WTC11 (cell line): ENCODE data around the gene FAM136A. TPM values are rescaled to one million over a fixed set of nuclear protein-coding genes. Genes with fewer than 3 reads are reported as not detected.

ENCODE experiments used
- ATAC-seq: fragments of 200-7000 bp; cut with Tn5 transposase; 2 replicates; pipeline ENCODE4 v1.10.0; 2021; ENCODE audit warnings: mild to moderate bottlenecking, moderate library complexity
- CTCF ChIA-PET: fragments of 300-600 bp; sonication (Branson Sonifier 250); formaldehyde crosslinking; loops from one replicate; lab custom pipeline; 2021; ENCODE audit warnings: antibody characterized with exemption; lab: Charles Lee
- POLR2A ChIA-PET: fragments of 350-600 bp; sonication (Branson Sonifier 250); formaldehyde crosslinking; loops from one replicate; lab custom pipeline; 2021; ENCODE audit warnings: antibody characterized with exemption; lab: Charles Lee
- DNase-seq: peaks from one replicate; pipeline ENCODE4 v3.0.0; 2021; ENCODE audit warnings: low spot score
- H3K27ac Mint-ChIP-seq: 2 replicates; pipeline ENCODE4 v1.8.0; 2021; ENCODE audit warnings: mixed read lengths
- H3K27me3 Mint-ChIP-seq: 2 replicates; pipeline ENCODE4 v1.8.0; 2021; ENCODE audit warnings: low read depth, mild to moderate bottlenecking, moderate library complexity, mixed read lengths
- H3K36me3 Mint-ChIP-seq: 2 replicates; pipeline ENCODE4 v1.8.0; 2021; ENCODE audit warnings: mixed read lengths
- H3K4me1 Mint-ChIP-seq: 2 replicates; pipeline ENCODE4 v1.8.0; 2022; ENCODE audit warnings: mixed read lengths
- H3K4me3 Mint-ChIP-seq: 2 replicates; pipeline ENCODE4 v1.8.0; 2021; ENCODE audit warnings: mild to moderate bottlenecking, moderate library complexity, mixed read lengths
- H3K9me3 Mint-ChIP-seq: 2 replicates; pipeline ENCODE4 v1.8.0; 2021; ENCODE audit warnings: mixed read lengths
- AFF4 ChIP-seq: sonication (generic); formaldehyde crosslinking; IDR thresholded peaks from 2 replicates; pipeline ENCODE4 v1.8.1; 2023; ENCODE audit warnings: mild to moderate bottlenecking, missing genetic modification reagents, borderline replicate concordance
- ATF2 ChIP-seq: sonication (generic); formaldehyde crosslinking; IDR thresholded peaks from 2 replicates; pipeline ENCODE4 v1.8.1; 2022; ENCODE audit warnings: low read depth, missing genetic modification reagents, borderline replicate concordance
- ELF4 ChIP-seq: sonication (generic); formaldehyde crosslinking; IDR thresholded peaks from 2 replicates; pipeline ENCODE4 v1.8.1; 2022; ENCODE audit warnings: low read depth, mild to moderate bottlenecking, moderate library complexity, missing genetic modification reagents
- EMX1 ChIP-seq: fragments of 250-450 bp; sonication (Bioruptor Pico); IDR thresholded peaks from 2 replicates; pipeline ENCODE4 v1.8.0; 2021; ENCODE audit warnings: mild to moderate bottlenecking
- ETV6 ChIP-seq: sonication (generic); formaldehyde crosslinking; IDR thresholded peaks from 2 replicates; pipeline ENCODE4 v1.8.1; 2022; ENCODE audit warnings: mild to moderate bottlenecking, missing genetic modification reagents
- GABPB1 ChIP-seq: sonication (generic); formaldehyde crosslinking; IDR thresholded peaks from 2 replicates; pipeline ENCODE4 v1.8.1; 2023; ENCODE audit warnings: mild to moderate bottlenecking, missing genetic modification reagents
- HMGA2 ChIP-seq: fragments of 250-450 bp; sonication (Bioruptor Pico); IDR thresholded peaks from 2 replicates; pipeline ENCODE4 v1.4.0; 2021; ENCODE audit warnings: mild to moderate bottlenecking, moderate library complexity
- IRF1 ChIP-seq: sonication (generic); formaldehyde crosslinking; IDR thresholded peaks from 2 replicates; pipeline ENCODE4 v1.8.0; 2023; ENCODE audit warnings: missing genetic modification reagents
- JUN ChIP-seq: sonication (generic); formaldehyde crosslinking; IDR thresholded peaks from 2 replicates; pipeline ENCODE4 v1.8.0; 2023; ENCODE audit warnings: mild to moderate bottlenecking, missing genetic modification reagents
- KAT7 ChIP-seq: sonication (generic); formaldehyde crosslinking; IDR thresholded peaks from 2 replicates; pipeline ENCODE4 v1.8.1; 2023; ENCODE audit warnings: missing genetic modification reagents, mild to moderate bottlenecking, borderline replicate concordance
- MXD4 ChIP-seq: fragments of 250-450 bp; sonication (Bioruptor Pico); IDR thresholded peaks from 2 replicates; pipeline ENCODE4 v1.8.0; 2021; ENCODE audit warnings: mild to moderate bottlenecking, moderate library complexity, borderline replicate concordance
- NR3C1 ChIP-seq: sonication (generic); formaldehyde crosslinking; conservative IDR thresholded peaks from 2 replicates; pipeline ENCODE4 v1.8.1; 2023; ENCODE audit warnings: low read depth, mild to moderate bottlenecking, missing genetic modification reagents
- PRRX2 ChIP-seq: fragments of 250-450 bp; sonication (Bioruptor Pico); IDR thresholded peaks from 2 replicates; pipeline ENCODE4 v1.8.0; 2021; ENCODE audit warnings: mild to moderate bottlenecking
- SMAD3 ChIP-seq: sonication (generic); formaldehyde crosslinking; IDR thresholded peaks from 2 replicates; pipeline ENCODE4 v1.8.0; 2022; ENCODE audit warnings: missing genetic modification reagents, mild to moderate bottlenecking, borderline replicate concordance
- SMAD4 ChIP-seq: sonication (generic); formaldehyde crosslinking; IDR thresholded peaks from 2 replicates; pipeline ENCODE4 v1.8.0; 2022; ENCODE audit warnings: mild to moderate bottlenecking, missing genetic modification reagents
- TEAD4 ChIP-seq: sonication (generic); formaldehyde crosslinking; IDR thresholded peaks from 2 replicates; pipeline ENCODE4 v1.8.0; 2022; ENCODE audit warnings: mild to moderate bottlenecking, missing genetic modification reagents
- TP53 ChIP-seq: sonication (generic); formaldehyde crosslinking; IDR thresholded peaks from 2 replicates; pipeline ENCODE4 v1.8.1; 2023; ENCODE audit warnings: mild to moderate bottlenecking, missing genetic modification reagents
- USF1 ChIP-seq: sonication (generic); formaldehyde crosslinking; IDR thresholded peaks from 2 replicates; pipeline ENCODE4 v1.8.0; 2022; ENCODE audit warnings: mild to moderate bottlenecking, missing genetic modification reagents
- ZNF232 ChIP-seq: sonication (generic); formaldehyde crosslinking; IDR thresholded peaks from 2 replicates; pipeline ENCODE4 v1.8.0; 2022; ENCODE audit warnings: mild to moderate bottlenecking, missing genetic modification reagents
- ZNF396 ChIP-seq: fragments of 250-450 bp; sonication (Bioruptor Pico); IDR thresholded peaks from 2 replicates; pipeline ENCODE4 v1.8.0; 2021; ENCODE audit warnings: mild to moderate bottlenecking, moderate library complexity, borderline replicate concordance
- total RNA-seq: library from RNA; stranded (reverse); gene quantifications from 3 replicates; pipeline ENCODE4 v1.2.3, GENCODE V29; 2021
- TF ChIP-seq, protein P1 (sequence below): sonication (generic); formaldehyde crosslinking; IDR thresholded peaks from 2 replicates; pipeline ENCODE4 v1.8.0; 2022; ENCODE audit warnings: mild to moderate bottlenecking, missing genetic modification reagents
- TF ChIP-seq, protein P2 (sequence below): sonication (generic); formaldehyde crosslinking; IDR thresholded peaks from 2 replicates; pipeline ENCODE4 v1.8.0; 2022; ENCODE audit warnings: mild to moderate bottlenecking, missing genetic modification reagents
- TF ChIP-seq, protein P3 (sequence below): sonication (generic); formaldehyde crosslinking; IDR thresholded peaks from 2 replicates; pipeline ENCODE4 v1.8.1; 2023; ENCODE audit warnings: mild to moderate bottlenecking, missing genetic modification reagents, moderate library complexity

Gene FAM136A
- total RNA-seq, 1 experiment from 2014 or later: 83.9 TPM

- Mint-ChIP-seq H3K4me1 (no peaks in the 10 kb centered on the region), H3K36me3 (no peaks in the 10 kb centered on the region), H3K27ac (no peak overlapping the region), H3K4me3 (no peak overlapping the region), H3K27me3 (peaks cover 50% of the 10 kb centered on the region), H3K9me3 (no peaks in the 10 kb centered on the region)
- ATAC-seq: no peak
- ChIA-PET POLR2A (no interaction called here), CTCF (interaction anchor here (0.6 kb wide), 1 partner anchor 290 kb away, joined by 3 read pairs; no protein-coding TSS in a partner anchor)
- no peak for DNase-seq
- no peak for TF ChIP-seq ZNF232 (CRISPR knock-in tag)
- TF ChIP-seq, protein P1, sequence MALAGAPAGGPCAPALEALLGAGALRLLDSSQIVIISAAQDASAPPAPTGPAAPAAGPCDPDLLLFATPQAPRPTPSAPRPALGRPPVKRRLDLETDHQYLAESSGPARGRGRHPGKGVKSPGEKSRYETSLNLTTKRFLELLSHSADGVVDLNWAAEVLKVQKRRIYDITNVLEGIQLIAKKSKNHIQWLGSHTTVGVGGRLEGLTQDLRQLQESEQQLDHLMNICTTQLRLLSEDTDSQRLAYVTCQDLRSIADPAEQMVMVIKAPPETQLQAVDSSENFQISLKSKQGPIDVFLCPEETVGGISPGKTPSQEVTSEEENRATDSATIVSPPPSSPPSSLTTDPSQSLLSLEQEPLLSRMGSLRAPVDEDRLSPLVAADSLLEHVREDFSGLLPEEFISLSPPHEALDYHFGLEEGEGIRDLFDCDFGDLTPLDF: no peak
- TF ChIP-seq, protein P2, sequence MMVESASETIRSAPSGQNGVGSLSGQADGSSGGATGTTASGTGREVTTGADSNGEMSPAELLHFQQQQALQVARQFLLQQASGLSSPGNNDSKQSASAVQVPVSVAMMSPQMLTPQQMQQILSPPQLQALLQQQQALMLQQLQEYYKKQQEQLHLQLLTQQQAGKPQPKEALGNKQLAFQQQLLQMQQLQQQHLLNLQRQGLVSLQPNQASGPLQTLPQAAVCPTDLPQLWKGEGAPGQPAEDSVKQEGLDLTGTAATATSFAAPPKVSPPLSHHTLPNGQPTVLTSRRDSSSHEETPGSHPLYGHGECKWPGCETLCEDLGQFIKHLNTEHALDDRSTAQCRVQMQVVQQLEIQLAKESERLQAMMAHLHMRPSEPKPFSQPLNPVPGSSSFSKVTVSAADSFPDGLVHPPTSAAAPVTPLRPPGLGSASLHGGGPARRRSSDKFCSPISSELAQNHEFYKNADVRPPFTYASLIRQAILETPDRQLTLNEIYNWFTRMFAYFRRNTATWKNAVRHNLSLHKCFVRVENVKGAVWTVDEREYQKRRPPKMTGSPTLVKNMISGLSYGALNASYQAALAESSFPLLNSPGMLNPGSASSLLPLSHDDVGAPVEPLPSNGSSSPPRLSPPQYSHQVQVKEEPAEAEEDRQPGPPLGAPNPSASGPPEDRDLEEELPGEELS: no peak
- no peak for TF ChIP-seq ZNF396 (CRISPR knock-in tag)
Observed at GRCh38 chr2:70349921-70350685, 48.2 kb upstream of the FAM136A start.

GRCh38 chr2:70347831-70348230 is 46.0 kb upstream of the FAM136A start:
- Mint-ChIP-seq H3K36me3 (no peaks in the 10 kb centered on the region), H3K27me3 (peaks cover 62% of the 10 kb centered on the region), H3K4me3 (no peak overlapping the region), H3K4me1 (no peaks in the 10 kb centered on the region), H3K9me3 (no peaks in the 10 kb centered on the region), H3K27ac (no peak overlapping the region)
- POLR2A ChIA-PET: no interaction called here
- TF ChIP-seq, protein P3, sequence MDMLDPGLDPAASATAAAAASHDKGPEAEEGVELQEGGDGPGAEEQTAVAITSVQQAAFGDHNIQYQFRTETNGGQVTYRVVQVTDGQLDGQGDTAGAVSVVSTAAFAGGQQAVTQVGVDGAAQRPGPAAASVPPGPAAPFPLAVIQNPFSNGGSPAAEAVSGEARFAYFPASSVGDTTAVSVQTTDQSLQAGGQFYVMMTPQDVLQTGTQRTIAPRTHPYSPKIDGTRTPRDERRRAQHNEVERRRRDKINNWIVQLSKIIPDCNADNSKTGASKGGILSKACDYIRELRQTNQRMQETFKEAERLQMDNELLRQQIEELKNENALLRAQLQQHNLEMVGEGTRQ (CRISPR knock-in tag): no peak
- TF ChIP-seq PRRX2 (CRISPR knock-in tag): no peak
- no peak for TF ChIP-seq GABPB1
- TF ChIP-seq ELF4 (CRISPR knock-in tag): no peak
- no peak for TF ChIP-seq HMGA2 (CRISPR knock-in tag)
- TF ChIP-seq AFF4 (CRISPR knock-in tag): no peak
- no peak for TF ChIP-seq TP53
- no peak for TF ChIP-seq KAT7 (CRISPR knock-in tag)
- no peak for TF ChIP-seq USF1
- no peak for TF ChIP-seq NR3C1
- no peak for TF ChIP-seq SMAD3 (CRISPR knock-in tag)
- no peak for TF ChIP-seq EMX1
- TF ChIP-seq TEAD4: no peak
- no peak for TF ChIP-seq ETV6 (CRISPR knock-in tag)
- TF ChIP-seq IRF1 (CRISPR knock-in tag): no peak
- TF ChIP-seq ATF2 (CRISPR knock-in tag): no peak
- no peak for TF ChIP-seq SMAD4 (CRISPR knock-in tag)
- TF ChIP-seq JUN: no peak
- no peak for TF ChIP-seq MXD4 (CRISPR knock-in tag)
- ATAC-seq (no peak), DNase-seq (no peak)
- CTCF ChIA-PET: interaction anchor here (1.2 kb wide), 1 partner anchor 46 kb away, joined by 3 read pairs; the partner anchor contains the start of gene FAM136A
